Lung (tissue), 12 donors: Measurements from ENCODE around the gene SLC66A2. TPM values are rescaled to one million over a fixed set of nuclear protein-coding genes. Genes with fewer than 3 reads are reported as not detected.

ENCODE experiments used
- ATAC-seq: fragments of 200-7000 bp; cut with Tn5 transposase; one replicate; pipeline ENCODE4 v1.9.1; 2020; ENCODE audit warnings: moderate number of reproducible peaks; ENCODE audit not compliant: insufficient read depth, low FRiP score
- DNase-seq, 3 donors: peaks; one replicate each; pipeline ENCODE4 v3.0.0-alpha.2; 2013 to 2017
- H3K27ac ChIP-seq, 2 donors: one replicate each; pipeline ENCODE4 v1.5.1; 2013; ENCODE audit warnings: mild to moderate bottlenecking in 2 of 2, moderate library complexity in 2 of 2, control low read depth in 1 of 2, inconsistent platforms in 1 of 2, low read depth in 1 of 2, low read length in 1 of 2
- H3K27me3 ChIP-seq, 3 donors: one replicate each; pipeline ENCODE4 v1.5.1; 2013; ENCODE audit warnings: low read length in 2 of 3; ENCODE audit not compliant: control insufficient read depth in 3 of 3, insufficient read depth in 3 of 3
- H3K36me3 ChIP-seq, 4 donors: one replicate each; pipeline ENCODE4 v1.5.1; 2013; ENCODE audit warnings: low read length in 4 of 4, mild to moderate bottlenecking in 1 of 4, moderate library complexity in 1 of 4; ENCODE audit not compliant: control insufficient read depth in 4 of 4, insufficient read depth in 4 of 4
- H3K4me1 ChIP-seq, 5 donors: one replicate each; pipeline ENCODE4 v1.5.1; 2013; ENCODE audit warnings: low read length in 5 of 5, mild to moderate bottlenecking in 2 of 5, moderate library complexity in 1 of 5; ENCODE audit not compliant: control insufficient read depth in 5 of 5, insufficient read depth in 5 of 5
- H3K4me3 ChIP-seq: one replicate; pipeline ENCODE4 v1.5.1; 2013; ENCODE audit warnings: mild to moderate bottlenecking, control low read depth, moderate library complexity
- H3K9ac ChIP-seq, 2 donors: one replicate each; pipeline ENCODE4 v1.5.1; 2013; ENCODE audit warnings: low read length in 2 of 2, control low read depth in 1 of 2; ENCODE audit not compliant: insufficient read depth in 1 of 2
- H3K9me3 ChIP-seq, 4 donors: one replicate each; pipeline ENCODE4 v1.5.1; 2013; ENCODE audit warnings: low read length in 3 of 4, mild to moderate bottlenecking in 1 of 4, moderate library complexity in 1 of 4; ENCODE audit not compliant: control insufficient read depth in 4 of 4, insufficient read depth in 3 of 4
- WGBS, 2 donors: extraction: QIAGEN DNeasy Blood & Tissue Kit; methylation state at CpG; one replicate each; pipeline ENCODE4 v1.1.7; 2013; 5-methylcytosine and 5-hydroxymethylcytosine counted together
- polyA plus RNA-seq, 2 donors: library from polyadenylated mRNA; stranded (reverse); fragments of 200-250 nt; gene quantifications; one replicate each; pipeline ENCODE4 v1.2.1, GENCODE V29; 2013
- total RNA-seq, 2 donors: library from RNA; depleted of rRNA in 1 of 2; stranded (reverse); fragments of >200 nt in 1 of 2; gene quantifications; one replicate each; pipeline ENCODE4 v1.2.1, GENCODE V29; 2014 to 2021
- TF ChIP-seq, protein P1 (sequence below): IDR thresholded peaks from 2 replicates; pipeline ENCODE4 v1.5.1; 2012; ENCODE audit warnings: mild to moderate bottlenecking; ENCODE audit errors: control extremely low read depth, extremely low read depth
- donor health status: control.
- donor health status: control.
- donor health status: Bipolar disorder and iron deficiency.
- donor health status: healthy.
- donor health status: DM: yes; HTN: yes; CAD: no.

SLC66A2 gene
- total and polyA plus RNA-seq, 4 donors: 26.5 to 71.8 (median 62.3) TPM

DNA sequence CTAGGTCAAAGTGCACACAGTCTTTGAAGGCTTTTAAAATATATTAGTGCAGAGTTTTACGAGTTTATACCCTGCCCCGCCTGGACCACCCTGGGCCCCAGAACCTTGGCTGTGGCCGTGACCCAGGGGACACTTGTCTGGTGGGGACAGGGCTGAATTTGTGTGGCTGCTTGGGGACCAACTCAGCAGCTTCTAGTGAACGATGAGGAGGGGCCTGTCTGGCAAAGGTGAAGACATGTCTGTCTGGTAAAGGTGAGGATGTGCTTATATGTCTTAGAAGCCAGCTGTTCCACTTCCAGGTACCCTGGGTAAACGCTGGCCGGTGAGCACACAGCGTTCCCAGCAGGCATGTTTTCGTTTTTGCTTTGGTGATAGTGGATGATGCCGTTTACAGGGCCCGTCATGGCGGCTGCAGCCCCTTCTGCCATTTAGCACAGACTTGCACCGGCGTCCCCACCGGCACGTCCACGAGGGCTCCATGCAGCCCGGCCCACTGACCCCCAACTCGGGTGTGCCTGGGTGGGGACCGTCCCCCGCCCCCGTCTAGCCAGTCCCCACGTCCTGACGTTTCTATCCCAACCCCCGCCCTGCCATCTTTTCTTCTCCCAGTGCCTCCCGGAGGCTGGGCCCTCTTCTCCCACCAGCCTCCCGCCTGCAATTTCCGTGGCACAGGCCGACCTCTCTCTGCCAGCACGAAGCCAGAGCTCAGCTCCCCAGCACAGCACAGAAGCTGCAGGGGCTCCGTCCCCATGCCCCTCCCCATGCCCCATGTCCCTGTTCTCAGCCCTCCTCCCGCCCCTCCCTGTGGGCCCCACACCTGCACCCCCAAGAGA, 67.8 kb downstream of the SLC66A2 start:
- H3K9ac ChIP-seq: no peak overlapping the region
- H3K36me3 ChIP-seq: no peaks in the 10 kb centered on the region
- H3K4me1 ChIP-seq: no peaks in the 10 kb centered on the region
- TF ChIP-seq, protein P1, sequence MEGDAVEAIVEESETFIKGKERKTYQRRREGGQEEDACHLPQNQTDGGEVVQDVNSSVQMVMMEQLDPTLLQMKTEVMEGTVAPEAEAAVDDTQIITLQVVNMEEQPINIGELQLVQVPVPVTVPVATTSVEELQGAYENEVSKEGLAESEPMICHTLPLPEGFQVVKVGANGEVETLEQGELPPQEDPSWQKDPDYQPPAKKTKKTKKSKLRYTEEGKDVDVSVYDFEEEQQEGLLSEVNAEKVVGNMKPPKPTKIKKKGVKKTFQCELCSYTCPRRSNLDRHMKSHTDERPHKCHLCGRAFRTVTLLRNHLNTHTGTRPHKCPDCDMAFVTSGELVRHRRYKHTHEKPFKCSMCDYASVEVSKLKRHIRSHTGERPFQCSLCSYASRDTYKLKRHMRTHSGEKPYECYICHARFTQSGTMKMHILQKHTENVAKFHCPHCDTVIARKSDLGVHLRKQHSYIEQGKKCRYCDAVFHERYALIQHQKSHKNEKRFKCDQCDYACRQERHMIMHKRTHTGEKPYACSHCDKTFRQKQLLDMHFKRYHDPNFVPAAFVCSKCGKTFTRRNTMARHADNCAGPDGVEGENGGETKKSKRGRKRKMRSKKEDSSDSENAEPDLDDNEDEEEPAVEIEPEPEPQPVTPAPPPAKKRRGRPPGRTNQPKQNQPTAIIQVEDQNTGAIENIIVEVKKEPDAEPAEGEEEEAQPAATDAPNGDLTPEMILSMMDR: no peak
- 92 to 94% methylated on average over 31 of the region's 31 CpGs for WGBS, 2 donors
- H3K9me3 ChIP-seq: peaks cover 0 to 15% (median 0%) of the 10 kb centered on the region in 4 donors
- ATAC-seq (no peak), DNase-seq (no peak)
- H3K4me3 ChIP-seq: no peak overlapping the region
- H3K27ac ChIP-seq: no peak overlapping the region
- H3K27me3 ChIP-seq: no peaks in the 10 kb centered on the region

DNA sequence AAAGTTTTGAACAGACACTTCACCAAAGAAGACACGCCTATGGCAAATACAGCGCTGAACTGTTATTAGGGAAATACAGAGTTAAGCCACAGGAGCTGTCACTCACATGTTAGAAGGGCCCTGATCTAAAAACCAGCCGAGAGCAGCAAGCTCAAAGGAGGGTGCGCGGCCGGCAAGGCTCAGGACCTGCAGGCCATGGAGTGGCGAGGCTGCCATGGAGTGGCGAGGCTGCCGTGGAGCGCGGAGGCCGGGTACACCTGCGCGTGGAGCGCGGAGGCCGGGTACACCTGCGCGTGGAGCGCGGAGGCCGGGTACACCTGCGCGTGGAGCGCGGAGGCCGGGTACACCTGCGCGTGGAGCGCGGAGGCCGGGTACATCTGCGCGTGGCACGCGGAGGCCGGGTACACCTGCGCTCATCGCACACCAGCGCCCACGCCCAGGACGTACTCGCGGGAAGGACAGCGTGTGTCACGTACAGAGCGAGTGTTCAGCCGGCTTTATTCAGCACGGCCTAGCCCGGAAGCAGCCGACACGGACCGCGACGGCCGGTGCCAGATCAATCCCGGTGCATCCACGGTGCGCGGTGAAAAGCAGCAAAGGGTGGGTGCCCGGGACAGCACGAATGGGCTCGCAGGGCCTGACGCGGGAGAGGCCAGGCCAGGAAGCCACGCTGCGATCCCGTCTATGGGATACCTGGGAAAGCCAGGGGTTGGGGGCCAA, 68.8 kb downstream of the SLC66A2 start:
- TF ChIP-seq, protein P1: no peak
- no peak for ATAC-seq
- 97% methylated on average over 68 of the region's 68 CpGs for WGBS, 2 donors

DNA sequence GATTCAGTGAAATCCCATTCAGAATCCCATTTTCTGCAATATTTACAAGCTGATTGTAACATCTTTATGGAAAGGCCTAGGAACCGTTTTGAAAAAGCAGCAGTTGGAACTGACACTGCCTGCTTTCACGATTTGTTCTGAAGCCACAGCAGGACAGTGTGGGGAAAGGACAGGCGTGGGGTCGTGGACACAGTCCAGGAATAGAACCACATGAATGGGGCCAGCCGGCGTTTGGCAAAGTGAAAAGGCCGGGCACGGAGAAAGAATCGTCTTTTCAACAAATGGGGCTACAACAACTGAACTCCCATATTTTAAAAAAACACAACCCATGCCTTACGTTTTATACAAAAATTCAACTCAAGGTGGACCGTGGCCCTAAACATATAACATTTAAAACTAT, 69.8 kb downstream of the SLC66A2 start:
- no peak for DNase-seq
- WGBS, 2 donors: 88 to 94% methylated on average over 11 of the region's 11 CpGs
- H3K9ac ChIP-seq: no peak overlapping the region
- TF ChIP-seq, protein P1: no peak
- H3K4me1 ChIP-seq: no peaks in the 10 kb centered on the region
- no peaks in the 10 kb centered on the region for H3K27me3 ChIP-seq
- H3K4me3 ChIP-seq: no peak overlapping the region
- no peak overlapping the region for H3K27ac ChIP-seq
- peaks cover 0 to 4% (median 0%) of the 10 kb centered on the region in 4 donors for H3K9me3 ChIP-seq
- ATAC-seq: no peak
- H3K36me3 ChIP-seq: no peaks in the 10 kb centered on the region

More for the DNA sequence above, 68.8 kb downstream of the SLC66A2 start:
- Histone ChIP-seq H3K27me3 (no peaks in the 10 kb centered on the region), H3K9ac (no peak overlapping the region), H3K4me1 (no peaks in the 10 kb centered on the region), H3K27ac (no peak overlapping the region), H3K9me3 (peaks cover 0 to 10% (median 0%) of the 10 kb centered on the region in 4 donors), H3K4me3 (no peak overlapping the region), H3K36me3 (no peaks in the 10 kb centered on the region)
- no peak for DNase-seq
